ENCODE measurements around the gene SP100.

Gene SP100

DNA sequence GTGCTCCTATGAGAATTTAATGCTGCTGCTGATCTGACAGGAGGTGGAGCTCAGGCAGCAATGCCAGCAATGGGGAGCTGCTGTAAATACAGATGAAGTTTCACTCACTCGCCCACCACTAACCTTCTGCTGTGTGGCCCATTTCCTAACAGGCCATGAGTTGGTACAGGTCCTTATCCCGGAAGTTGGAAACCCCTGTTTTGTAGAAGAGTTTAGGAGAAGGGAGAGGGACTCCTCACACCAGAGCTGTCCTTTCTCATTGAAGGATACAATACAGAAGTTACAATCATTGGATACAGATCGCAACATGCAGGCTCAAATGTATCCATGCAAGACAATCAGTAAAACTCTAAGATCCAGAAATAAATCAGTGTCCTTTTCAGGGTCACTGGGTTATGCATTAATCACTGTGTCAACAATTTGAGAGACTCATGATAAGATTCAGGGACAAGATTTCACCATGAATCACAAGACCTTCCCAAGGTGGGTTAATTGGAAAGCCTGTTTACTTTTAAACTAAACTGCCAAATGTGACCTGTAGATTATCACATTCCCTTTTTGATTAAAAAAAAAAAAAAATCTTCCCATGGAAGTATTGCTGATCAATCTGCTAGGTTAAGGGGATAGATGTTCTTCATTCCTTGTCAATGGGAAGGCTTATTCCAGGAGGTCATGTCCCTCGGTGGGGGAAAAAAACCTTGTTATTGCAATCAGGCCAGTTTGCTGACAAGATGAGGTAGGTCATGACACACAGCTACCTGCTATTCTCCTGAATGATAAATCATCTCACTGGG, 97.2 kb downstream of the SP100 start:
- H3K23ac ChIP-seq (ENCODE audit: low read length) = no peak overlapping the region

DNA sequence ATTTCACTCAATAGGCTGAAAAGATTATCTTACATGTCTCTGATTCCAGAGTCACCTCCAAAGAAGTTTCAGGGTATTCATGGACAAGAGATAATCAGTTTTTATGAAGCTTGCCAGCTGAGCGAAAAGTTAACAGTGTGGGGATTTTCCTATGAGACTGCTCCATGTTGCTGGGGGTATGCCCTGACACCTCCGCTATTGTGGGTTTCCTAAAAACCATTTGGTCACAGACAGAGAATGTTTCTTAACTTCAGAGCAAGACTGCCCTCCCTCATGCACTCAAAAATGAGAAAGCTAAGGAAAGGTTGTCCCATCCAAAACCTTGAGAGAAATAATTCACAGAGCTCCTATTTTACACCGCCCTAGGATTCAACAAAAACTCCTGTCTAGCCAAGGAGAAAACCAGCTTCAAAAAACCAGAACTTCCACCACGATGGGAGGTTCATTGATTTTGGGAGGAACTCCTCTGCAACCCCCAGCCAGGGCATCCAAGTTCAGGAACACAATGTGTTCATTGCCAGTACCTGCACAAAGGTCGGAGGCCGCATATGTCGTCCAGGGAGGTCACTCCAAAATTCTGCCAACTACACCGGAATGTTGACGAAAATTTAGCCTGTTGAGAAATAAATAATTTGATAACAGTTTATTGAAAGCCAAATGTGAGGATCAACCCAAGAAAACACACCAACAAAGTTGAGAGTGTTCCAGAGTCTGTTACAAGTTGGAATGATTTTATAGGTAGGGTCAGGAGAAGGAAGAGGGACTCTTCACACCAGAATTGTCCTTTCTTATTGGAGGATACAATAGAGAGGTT, 104.3 kb downstream of the SP100 start:
- Histone ChIP-seq H2BK120ac (ENCODE audit: insufficient read depth, low read length, poor library complexity) (no peak overlapping the region), H3K4me3 (ENCODE audit: low read depth, low read length) (no peak overlapping the region), H3K23ac (ENCODE audit: low read length) (no peak overlapping the region), H2AFZ (ENCODE audit: insufficient read depth, low read length, poor library complexity) (no peak overlapping the region), H3K79me1 (ENCODE audit: low read length) (no peaks in the 10 kb centered on the region), H2BK5ac (ENCODE audit: low read depth, low read length, poor library complexity) (no peak overlapping the region), H3K4ac (ENCODE audit: low read depth, low read length) (no peak overlapping the region), H2BK12ac (ENCODE audit: low read length) (no peak overlapping the region), H3K4me2 (ENCODE audit: low read length) (no peak overlapping the region), H3K18ac (ENCODE audit: low read length) (no peak overlapping the region), H3K9ac (ENCODE audit: low read length) (no peak overlapping the region), H3K14ac (ENCODE audit: low read length) (no peak overlapping the region), H3K79me2 (ENCODE audit: control insufficient read depth, insufficient read depth, low read length, poor library complexity) (no peaks in the 10 kb centered on the region), H4K91ac (ENCODE audit: low read depth, low read length) (no peak overlapping the region), H2AK5ac (ENCODE audit: low read length) (no peak overlapping the region), H3K4me1 (ENCODE audit: control insufficient read depth in 1 of 2, insufficient read depth in 2 of 2, low read length in 2 of 2) (no peaks in the 10 kb centered on the region), H3K27me3 (ENCODE audit: insufficient read depth, low read length) (no peaks in the 10 kb centered on the region), H3K27ac (ENCODE audit: low read depth, low read length) (no peak overlapping the region), H3K9me3 (ENCODE audit: insufficient read depth, low read depth, low read length) (peaks cover 4% of the 10 kb centered on the region), H3K36me3 (ENCODE audit: control insufficient read depth in 1 of 2, insufficient read depth in 2 of 2, low read length in 2 of 2) (no peaks in the 10 kb centered on the region), H4K12ac (ENCODE audit: low read depth, low read length) (no peak overlapping the region), H4K8ac (ENCODE audit: low read depth, low read length) (no peak overlapping the region)
- no CpG with 5 or more reads among the region's 9 CpGs for whole genome bisulfite sequencing (ENCODE audit: extremely low coverage, insufficient coverage, insufficient read length)
- no peak for DNase-seq

More for the DNA sequence above, 97.2 kb downstream of the SP100 start:
- no peak overlapping the region for H3K9ac ChIP-seq (ENCODE audit: low read length)
- H2AK5ac ChIP-seq (ENCODE audit: low read length) = no peak overlapping the region
- H2AFZ ChIP-seq (ENCODE audit: insufficient read depth, low read length, poor library complexity) = no peak overlapping the region
- H2BK120ac ChIP-seq (ENCODE audit: insufficient read depth, low read length, poor library complexity) = no peak overlapping the region
- H3K27ac ChIP-seq (ENCODE audit: low read depth, low read length) = no peak overlapping the region
- H3K36me3 ChIP-seq (ENCODE audit: control insufficient read depth in 1 of 2, insufficient read depth in 2 of 2, low read length in 2 of 2) = no peaks in the 10 kb centered on the region
- no peak overlapping the region for H3K4me2 ChIP-seq (ENCODE audit: low read length)
- no peak overlapping the region for H3K14ac ChIP-seq (ENCODE audit: low read length)
- no peak overlapping the region for H2BK5ac ChIP-seq (ENCODE audit: low read depth, low read length, poor library complexity)
- no peak overlapping the region for H3K18ac ChIP-seq (ENCODE audit: low read length)
- WGBS (ENCODE audit: extremely low coverage, insufficient coverage, insufficient read length) = no CpG with 5 or more reads among the region's 4 CpGs
- H3K79me2 ChIP-seq (ENCODE audit: control insufficient read depth, insufficient read depth, low read length, poor library complexity) = no peaks in the 10 kb centered on the region
- H3K4ac ChIP-seq (ENCODE audit: low read depth, low read length) = no peak overlapping the region
- DNase-seq = no peak
- H4K12ac ChIP-seq (ENCODE audit: low read depth, low read length) = no peak overlapping the region
- H3K27me3 ChIP-seq (ENCODE audit: insufficient read depth, low read length) = no peaks in the 10 kb centered on the region
- no peak overlapping the region for H2BK12ac ChIP-seq (ENCODE audit: low read length)
- H4K8ac ChIP-seq (ENCODE audit: low read depth, low read length) = no peak overlapping the region
- no peaks in the 10 kb centered on the region for H3K4me1 ChIP-seq (ENCODE audit: control insufficient read depth in 1 of 2, insufficient read depth in 2 of 2, low read length in 2 of 2)
- H4K91ac ChIP-seq (ENCODE audit: low read depth, low read length) = no peak overlapping the region
- no peak overlapping the region for H3K4me3 ChIP-seq (ENCODE audit: low read depth, low read length)
- no peaks in the 10 kb centered on the region for H3K9me3 ChIP-seq (ENCODE audit: insufficient read depth, low read depth, low read length)
- H3K79me1 ChIP-seq (ENCODE audit: low read length) = no peaks in the 10 kb centered on the region

DNA sequence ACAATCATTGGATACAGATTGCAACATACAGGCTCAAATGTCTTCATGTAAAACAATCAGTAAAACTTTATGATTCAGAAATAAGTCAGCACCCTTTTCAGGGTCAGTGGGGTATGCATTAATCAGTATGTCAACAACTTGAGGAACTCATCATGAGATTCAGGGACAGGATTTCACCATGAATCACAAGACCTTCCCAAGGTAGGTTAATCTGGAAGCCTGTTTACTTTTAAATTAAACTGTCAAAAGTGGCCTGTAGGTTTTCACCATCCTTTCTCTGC, 104.8 kb downstream of the SP100 start:
- Histone ChIP-seq H3K14ac (ENCODE audit: low read length) (no peak overlapping the region), H3K36me3 (ENCODE audit: control insufficient read depth in 1 of 2, insufficient read depth in 2 of 2, low read length in 2 of 2) (no peaks in the 10 kb centered on the region)

DNA sequence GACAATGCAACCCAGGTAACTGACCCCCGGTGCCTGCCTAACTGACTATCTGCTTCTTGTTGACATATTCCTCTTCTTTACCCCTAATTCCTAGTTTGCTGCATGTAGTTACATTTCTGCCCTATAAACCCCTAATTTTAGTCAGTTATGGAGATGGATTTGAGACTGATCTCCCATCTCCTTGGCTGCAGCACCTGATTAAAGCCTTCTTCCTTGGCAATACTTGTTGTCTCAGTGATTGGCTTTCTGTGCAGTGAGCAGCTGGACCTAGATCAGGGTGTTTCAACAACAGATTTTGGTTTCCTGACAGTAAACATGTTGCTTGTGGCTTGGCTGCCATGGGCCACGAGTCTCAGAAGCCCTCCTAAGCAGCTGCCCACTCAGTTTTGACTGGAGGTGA, 105.4 kb downstream of the SP100 start:
- Histone ChIP-seq H3K4me3 (ENCODE audit: low read depth, low read length) (no peak overlapping the region), H2BK5ac (ENCODE audit: low read depth, low read length, poor library complexity) (no peak overlapping the region), H3K36me3 (ENCODE audit: control insufficient read depth in 1 of 2, insufficient read depth in 2 of 2, low read length in 2 of 2) (no peaks in the 10 kb centered on the region), H2BK120ac (ENCODE audit: insufficient read depth, low read length, poor library complexity) (no peak overlapping the region), H3K27me3 (ENCODE audit: insufficient read depth, low read length) (no peaks in the 10 kb centered on the region), H3K9ac (ENCODE audit: low read length) (no peak overlapping the region), H3K27ac (ENCODE audit: low read depth, low read length) (no peak overlapping the region), H3K4me2 (ENCODE audit: low read length) (no peak overlapping the region), H3K4ac (ENCODE audit: low read depth, low read length) (no peak overlapping the region), H3K4me1 (ENCODE audit: control insufficient read depth in 1 of 2, insufficient read depth in 2 of 2, low read length in 2 of 2) (no peaks in the 10 kb centered on the region), H2AK5ac (ENCODE audit: low read length) (no peak overlapping the region), H2BK12ac (ENCODE audit: low read length) (no peak overlapping the region), H4K8ac (ENCODE audit: low read depth, low read length) (no peak overlapping the region), H2AFZ (ENCODE audit: insufficient read depth, low read length, poor library complexity) (no peak overlapping the region), H4K12ac (ENCODE audit: low read depth, low read length) (no peak overlapping the region), H3K79me1 (ENCODE audit: low read length) (no peaks in the 10 kb centered on the region), H3K23ac (ENCODE audit: low read length) (no peak overlapping the region), H3K14ac (ENCODE audit: low read length) (no peak overlapping the region), H3K79me2 (ENCODE audit: control insufficient read depth, insufficient read depth, low read length, poor library complexity) (no peaks in the 10 kb centered on the region), H3K9me3 (ENCODE audit: insufficient read depth, low read depth, low read length) (peaks cover 9% of the 10 kb centered on the region), H3K18ac (ENCODE audit: low read length) (no peak overlapping the region), H4K91ac (ENCODE audit: low read depth, low read length) (no peak overlapping the region)
- no CpG with 5 or more reads among the region's 2 CpGs for WGBS (ENCODE audit: extremely low coverage, insufficient coverage, insufficient read length)
- DNase-seq = no peak

More for the DNA sequence above, 104.8 kb downstream of the SP100 start:
- H2AFZ ChIP-seq (ENCODE audit: insufficient read depth, low read length, poor library complexity) = no peak overlapping the region
- H2BK120ac ChIP-seq (ENCODE audit: insufficient read depth, low read length, poor library complexity) = no peak overlapping the region
- H4K91ac ChIP-seq (ENCODE audit: low read depth, low read length) = no peak overlapping the region
- H2AK5ac ChIP-seq (ENCODE audit: low read length) = no peak overlapping the region
- H3K27me3 ChIP-seq (ENCODE audit: insufficient read depth, low read length) = no peaks in the 10 kb centered on the region
- no peak overlapping the region for H3K4ac ChIP-seq (ENCODE audit: low read depth, low read length)
- no peak overlapping the region for H2BK5ac ChIP-seq (ENCODE audit: low read depth, low read length, poor library complexity)
- no peak overlapping the region for H3K27ac ChIP-seq (ENCODE audit: low read depth, low read length)
- no peak for DNase-seq
- peaks cover 9% of the 10 kb centered on the region for H3K9me3 ChIP-seq (ENCODE audit: insufficient read depth, low read depth, low read length)
- no peak overlapping the region for H2BK12ac ChIP-seq (ENCODE audit: low read length)
- no peak overlapping the region for H4K8ac ChIP-seq (ENCODE audit: low read depth, low read length)
- no peak overlapping the region for H3K4me3 ChIP-seq (ENCODE audit: low read depth, low read length)
- H3K23ac ChIP-seq (ENCODE audit: low read length) = no peak overlapping the region
- no peak overlapping the region for H4K12ac ChIP-seq (ENCODE audit: low read depth, low read length)
- H3K18ac ChIP-seq (ENCODE audit: low read length) = no peak overlapping the region
- no peaks in the 10 kb centered on the region for H3K79me1 ChIP-seq (ENCODE audit: low read length)
- no peaks in the 10 kb centered on the region for H3K79me2 ChIP-seq (ENCODE audit: control insufficient read depth, insufficient read depth, low read length, poor library complexity)
- H3K4me2 ChIP-seq (ENCODE audit: low read length) = no peak overlapping the region
- H3K4me1 ChIP-seq (ENCODE audit: control insufficient read depth in 1 of 2, insufficient read depth in 2 of 2, low read length in 2 of 2) = no peaks in the 10 kb centered on the region
- no peak overlapping the region for H3K9ac ChIP-seq (ENCODE audit: low read length)
